LHCN-M2 (cell line): ENCODE results near the gene ATAT1. TPM values are rescaled to one million over a fixed set of nuclear protein-coding genes. Genes with fewer than 3 reads are reported as not detected.
A peak's percentile ranks its signal among the peaks of the same experiment; 100 is the strongest.
"Not testable (repeated sequence)": the region's sequence is repeated elsewhere in the genome, so short reads cannot be mapped to it uniquely, and the experiment has no call there.

Experiments used
- DNase-seq: peaks from one replicate; pipeline ENCODE4 v3.0.0-alpha.2; 2012; ENCODE audit warnings: low read depth
- total RNA-seq: library from RNA; depleted of rRNA; stranded (reverse); fragments of >200 nt; gene quantifications from 2 replicates; pipeline ENCODE4 v1.2.3, GENCODE V29; 2014

ATAT1 gene
- total RNA-seq, 1 experiment from 2014 or later: 6.5 TPM

- DNase-seq: peak; percentile 69
Observed at GRCh38 chr6:30647242-30648116, 20.8 kb downstream of the ATAT1 start.

DNA sequence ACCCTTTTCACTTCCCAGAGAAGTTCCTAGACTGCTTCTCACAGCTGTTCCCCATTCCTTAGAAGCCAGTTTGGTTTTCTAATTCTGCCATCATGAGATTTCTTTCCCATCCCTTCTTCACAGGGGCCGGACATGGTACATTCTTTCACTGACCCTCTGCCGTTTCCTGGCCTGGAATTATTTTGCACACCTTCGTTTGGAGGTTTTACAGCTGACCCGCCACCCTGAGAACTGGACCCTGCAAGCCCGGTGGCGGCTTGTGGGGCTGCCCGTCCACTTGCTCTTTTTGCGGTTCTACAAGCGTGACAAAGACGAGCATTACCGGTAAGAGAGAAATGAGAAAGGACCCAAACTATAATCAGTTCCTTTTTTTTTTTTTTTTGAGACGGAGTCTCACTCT, 24.5 kb downstream of the ATAT1 start:
- no peak for DNase-seq

- no peak for DNase-seq
Observed at GRCh38 chr6:30654798-30655742, 28.4 kb downstream of the ATAT1 start.

GRCh38 chr6:30655743-30656094, 29.0 kb downstream of the ATAT1 start:
- no peak for DNase-seq

- no peak for DNase-seq
Observed at GRCh38 chr6:30656513-30656912, 29.8 kb downstream of the ATAT1 start.

- DNase-seq: no peak
Observed at GRCh38 chr6:30657454-30657853, 30.8 kb downstream of the ATAT1 start.

DNA sequence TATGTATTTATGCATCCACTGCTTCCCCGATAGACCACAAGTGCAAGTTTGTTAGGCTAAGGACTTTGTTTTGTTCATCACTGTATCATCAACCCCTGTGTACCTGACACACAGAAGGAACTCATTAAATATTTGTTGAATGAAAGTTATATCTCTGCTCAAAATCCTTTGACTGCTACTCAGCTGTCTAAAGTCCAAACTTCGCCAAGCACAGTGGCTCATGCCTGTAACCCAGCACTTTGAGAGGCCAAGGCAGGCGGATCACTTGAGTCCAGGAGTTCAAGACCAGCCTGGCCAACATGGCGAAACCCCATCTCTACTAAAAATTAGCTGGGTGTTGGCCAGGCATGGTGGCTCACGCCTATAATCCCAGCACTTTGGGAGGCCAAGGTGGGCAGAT, 31.2 kb downstream of the ATAT1 start:
- not testable (repeated sequence) for DNase-seq

DNA sequence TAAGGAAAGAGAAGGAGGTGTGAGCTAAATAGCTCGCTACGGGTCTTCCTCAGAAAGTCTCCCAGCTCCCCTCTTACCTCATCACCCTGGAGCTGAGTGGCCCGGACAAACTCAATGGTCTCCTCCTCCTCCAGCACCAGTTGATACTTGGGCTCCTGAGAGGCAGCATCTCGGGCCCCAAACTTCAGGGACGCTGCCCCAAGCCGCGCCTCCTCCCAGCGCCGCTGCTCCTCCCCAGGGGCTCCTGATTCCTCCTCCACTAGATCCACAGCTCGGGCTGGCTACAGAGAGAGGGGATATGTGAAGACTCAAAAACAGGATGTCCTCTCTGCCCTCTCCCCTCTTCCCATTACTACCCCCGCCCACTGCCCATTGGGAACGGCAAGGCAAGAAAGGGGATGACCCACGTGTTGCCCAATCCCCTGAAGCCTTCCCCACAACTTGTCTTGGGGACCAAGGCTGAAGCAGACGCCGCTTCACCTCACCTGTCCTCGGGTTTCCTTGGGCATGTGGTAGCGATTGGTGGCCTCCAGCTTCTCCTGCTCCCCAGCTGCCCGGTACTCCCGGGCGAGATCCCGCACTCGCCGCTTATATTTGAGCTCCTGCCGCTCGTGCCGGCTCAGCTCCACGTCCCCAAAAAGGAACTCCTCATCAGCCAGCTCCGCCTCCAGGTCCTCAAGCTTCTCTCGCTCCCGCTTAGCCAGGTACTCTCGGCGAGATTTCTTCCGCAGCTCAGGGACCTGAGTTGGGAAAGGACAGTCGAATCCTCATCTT, 38.5 kb downstream of the ATAT1 start:
- no peak for DNase-seq

DNA sequence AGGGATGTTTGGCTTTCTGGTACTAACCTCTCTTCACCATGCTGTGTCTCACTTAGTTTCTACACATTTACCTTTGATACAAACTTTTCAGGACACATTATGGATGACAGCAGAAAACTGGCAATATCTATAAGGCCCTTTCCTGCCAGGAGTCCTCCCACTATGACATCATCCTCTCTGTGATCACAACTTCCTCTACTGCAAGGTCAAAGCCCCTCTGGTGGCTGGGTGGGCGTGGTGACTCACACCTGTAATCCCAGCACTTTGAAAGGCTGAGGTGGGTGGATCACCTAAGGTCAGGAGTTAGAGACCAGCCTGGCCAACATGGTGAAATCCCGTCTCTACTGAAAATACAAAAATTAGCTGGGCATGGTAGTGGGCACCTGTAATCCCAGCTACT, 39.6 kb downstream of the ATAT1 start:
- DNase-seq: not testable (repeated sequence)

- DNase-seq: no peak
Observed at GRCh38 chr6:30670760-30671527, 44.3 kb downstream of the ATAT1 start.

DNA sequence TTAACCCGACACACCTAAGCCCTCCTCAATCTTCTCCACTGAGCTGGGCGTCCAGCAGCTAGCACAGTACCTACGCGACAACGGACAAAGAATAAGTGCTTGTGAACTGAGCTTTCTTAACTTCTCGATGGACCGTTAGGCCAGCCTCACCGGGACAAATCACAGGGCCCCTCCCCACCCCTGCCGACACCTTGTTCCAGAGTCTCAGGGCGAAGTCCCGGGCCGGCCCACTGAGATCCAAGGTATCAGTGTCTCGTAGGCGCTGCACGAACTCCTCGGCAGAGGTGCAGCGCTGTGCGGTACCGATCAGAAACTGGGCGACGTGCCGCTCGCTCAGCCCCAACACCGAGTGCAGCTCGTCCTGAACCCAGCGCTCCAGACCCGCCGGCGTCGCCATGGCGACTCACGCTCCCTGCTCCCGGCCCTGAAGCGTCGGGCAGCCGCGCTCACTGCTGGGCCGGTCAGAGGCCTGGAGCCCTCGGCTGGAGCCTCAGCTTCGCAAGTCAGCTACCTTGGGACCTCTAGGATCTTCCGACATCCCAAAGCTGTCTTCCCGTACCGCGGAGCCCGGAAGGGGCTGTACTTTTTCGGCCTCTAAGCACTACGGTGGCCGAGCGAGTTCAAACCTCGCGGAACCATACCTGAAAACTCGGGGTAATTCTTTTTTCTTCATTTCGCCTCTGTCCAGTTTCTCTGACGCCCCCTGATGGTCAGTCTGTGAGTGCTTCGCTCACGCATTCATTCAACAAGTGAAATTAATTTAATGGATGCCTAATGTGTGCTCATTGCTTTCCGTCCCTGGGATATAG, 46.0 kb downstream of the ATAT1 start, which contains the start of gene DHX16:
TSS of gene DHX16 (minus strand) at position 562 of the 809 bp plus-strand sequence. CDS start at position 397, 165 bp downstream.
- DNase-seq: peak; percentile 99

GRCh38 chr6:30676660-30677285, 50.1 kb downstream of the ATAT1 start:
- no peak for DNase-seq

DNA sequence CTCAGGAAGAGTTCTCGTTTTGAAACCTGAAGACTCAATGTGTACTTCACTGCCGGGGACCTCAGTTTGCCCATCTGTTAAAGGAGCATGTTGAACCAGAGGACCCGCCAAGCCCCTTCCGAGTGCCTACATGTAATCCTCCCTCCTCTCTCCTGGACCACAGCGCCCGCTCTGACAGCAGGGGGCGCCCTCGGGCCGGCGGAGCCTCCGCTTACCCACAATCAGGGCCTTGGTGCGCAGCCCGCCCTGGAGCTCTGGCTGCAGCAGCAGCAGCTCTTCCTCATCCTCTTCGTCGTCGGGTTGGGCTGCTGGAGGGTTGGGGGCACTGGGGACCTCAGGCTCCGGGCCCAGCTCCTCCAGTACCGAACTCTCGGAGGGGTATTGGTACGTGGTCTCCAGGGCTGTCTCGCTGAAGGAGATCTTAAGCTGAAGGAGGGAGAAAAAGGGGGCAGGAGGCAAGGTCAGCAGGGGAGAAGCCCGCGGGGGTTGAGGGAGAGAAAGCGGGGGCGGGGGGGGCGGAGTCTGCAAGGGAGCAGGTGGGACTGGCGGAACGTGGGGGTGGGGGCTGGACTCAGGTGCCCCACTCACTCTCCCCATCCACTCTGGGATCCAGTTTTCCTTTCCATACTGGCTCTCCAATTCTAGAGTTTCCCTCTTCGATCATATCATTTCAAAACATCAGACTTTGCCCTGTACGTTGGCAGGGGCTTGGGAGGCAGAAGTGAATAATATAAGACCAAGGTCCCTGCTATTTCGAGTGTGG, 52.5 kb downstream of the ATAT1 start:
- DNase-seq: peak; percentile 67

DNA sequence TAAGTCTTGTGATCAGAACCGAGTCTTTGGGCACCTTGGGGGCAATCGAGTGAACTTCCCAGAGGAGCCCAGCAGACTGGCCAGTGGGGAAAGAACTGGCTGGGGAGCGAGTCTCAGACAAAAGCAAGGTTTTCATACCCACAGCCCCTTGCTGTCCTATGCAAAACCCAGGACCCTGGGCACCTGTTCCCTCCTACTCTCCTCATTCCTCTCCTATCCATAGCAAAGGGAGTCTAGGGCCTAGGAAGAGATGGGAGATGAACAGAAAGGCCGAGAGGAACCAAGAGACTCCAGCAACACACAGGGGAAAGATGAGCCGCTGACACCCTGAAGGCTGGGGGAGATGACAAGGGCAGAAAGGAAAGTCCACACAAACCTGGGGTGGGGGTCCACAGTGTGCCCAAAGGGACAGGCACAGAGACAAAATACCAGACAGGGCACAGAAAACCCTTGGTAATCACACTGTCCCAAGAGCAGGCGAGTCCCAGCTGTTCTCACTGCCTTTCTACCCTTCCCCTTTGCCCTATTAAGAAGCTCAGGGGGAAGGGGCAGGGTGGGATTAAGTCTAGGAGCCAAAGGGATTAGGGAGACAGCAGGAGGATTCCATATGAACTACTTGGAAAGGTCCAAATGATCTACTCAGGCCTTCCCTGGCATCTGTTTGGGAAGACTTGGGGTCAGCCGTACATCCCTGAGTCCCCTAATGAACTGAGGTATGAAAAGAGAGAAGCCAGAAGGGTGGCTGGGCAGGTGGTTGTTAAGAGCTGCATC, 53.3 kb downstream of the ATAT1 start:
- DNase-seq: no peak

DNA sequence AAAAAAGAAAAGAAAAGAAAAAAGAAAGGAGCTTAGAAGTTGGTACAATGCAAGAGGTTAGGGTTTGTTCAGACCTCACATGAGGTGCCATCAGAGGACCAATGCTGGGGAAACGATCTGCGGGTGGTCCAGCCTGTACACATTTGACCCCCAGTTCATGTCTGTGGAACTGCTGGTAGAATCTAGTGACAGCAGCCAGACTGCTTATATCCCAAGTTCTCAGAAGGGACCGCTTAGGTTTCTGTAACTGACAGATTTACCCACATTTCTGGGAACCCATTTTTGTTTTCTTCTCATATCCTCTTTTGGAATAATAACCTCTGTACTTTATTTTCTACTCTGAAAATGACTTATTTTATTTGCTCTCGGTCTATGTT, 55.1 kb downstream of the ATAT1 start:
- DNase-seq: no peak

DNA sequence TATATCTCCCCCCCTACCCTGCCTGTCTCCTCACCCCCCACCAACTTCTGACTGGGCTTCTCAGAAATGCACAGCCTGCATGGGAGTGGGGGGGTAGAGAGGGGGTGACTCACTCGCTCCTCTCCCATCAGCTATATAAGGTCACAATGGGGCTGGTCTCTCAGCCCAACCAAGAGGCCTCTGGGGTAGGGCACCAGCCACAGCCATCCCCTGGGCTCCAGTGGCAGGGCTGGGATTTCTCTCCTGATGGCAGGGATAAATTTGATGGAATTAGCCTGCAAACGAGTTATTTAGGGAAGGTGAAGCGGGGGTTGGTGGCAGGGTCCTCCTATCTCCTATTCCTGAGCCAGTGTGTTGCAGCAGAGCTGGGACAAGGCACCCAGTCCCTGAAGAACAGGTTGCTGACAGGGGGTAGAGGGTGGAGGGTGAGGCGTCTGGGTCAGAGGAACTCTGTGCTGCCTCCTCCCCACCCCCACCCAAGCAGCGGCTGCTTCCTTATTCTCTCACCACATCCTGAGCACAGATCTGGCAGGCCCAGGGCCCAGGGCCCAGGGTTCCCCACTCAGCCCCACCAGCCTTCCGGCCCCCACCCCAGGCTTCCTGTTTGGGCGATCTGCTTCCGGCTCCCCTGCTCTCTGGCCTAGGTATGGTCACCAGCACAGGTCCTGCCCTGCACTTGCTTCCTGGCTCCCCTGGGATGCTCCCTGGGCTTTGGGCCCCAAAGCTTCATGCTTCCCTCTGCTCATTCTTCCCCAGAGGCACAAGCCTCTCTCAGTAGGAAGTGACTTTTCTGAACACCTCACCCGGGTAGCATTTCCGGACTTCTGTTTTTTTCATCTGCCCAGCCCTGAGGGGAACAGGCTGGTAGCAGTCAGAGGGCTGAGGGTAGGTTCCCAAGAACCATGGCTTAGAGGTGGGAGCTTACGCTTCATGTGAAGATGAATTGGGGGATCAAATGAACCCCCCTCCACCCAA, 55.8 kb downstream of the ATAT1 start:
- peak; percentile 81 for DNase-seq
